WERI-Rb-1 (cell line): ENCODE results near the gene KANSL1.

ENCODE experiments used
- DNase-seq: peaks from one replicate; pipeline ENCODE4 v3.0.0-alpha.2; 2020
- H3K27ac ChIP-seq: fragments of 250-450 bp; sonication (Bioruptor Pico); 2 replicates; pipeline ENCODE4 v1.5.1; 2020; ENCODE audit warnings: mild to moderate bottlenecking, moderate library complexity
- H3K27me3 ChIP-seq: fragments of 250-450 bp; sonication (Bioruptor Pico); 2 replicates; pipeline ENCODE4 v1.5.1; 2021; ENCODE audit warnings: mild to moderate bottlenecking, low read depth, moderate library complexity; ENCODE audit not compliant: insufficient read depth, severe bottlenecking
- H3K36me3 ChIP-seq: fragments of 250-450 bp; sonication (Bioruptor Pico); 2 replicates; pipeline ENCODE4 v1.5.1; 2020; ENCODE audit warnings: mild to moderate bottlenecking, moderate library complexity
- H3K4me3 ChIP-seq: 2 replicates; pipeline ENCODE4 v1.5.1; 2011; ENCODE audit warnings: low read depth, mild to moderate bottlenecking, control low read depth, low read length
- H3K9me3 ChIP-seq: fragments of 250-450 bp; sonication (Bioruptor Pico); 2 replicates; pipeline ENCODE4 v1.5.1; 2021; ENCODE audit warnings: mild to moderate bottlenecking, moderate library complexity; ENCODE audit not compliant: severe bottlenecking
- CTCF ChIP-seq: IDR thresholded peaks from 2 replicates; pipeline ENCODE4 v1.5.1; 2011; ENCODE audit warnings: low read depth, mild to moderate bottlenecking, control low read depth, inconsistent platforms, low read length

The KANSL1 gene

GRCh38 chr17:46140645-46141197 is 52.5 kb downstream of the KANSL1 start:
- Histone ChIP-seq H3K36me3 (peaks cover 20% of the 10 kb centered on the region), H3K27ac (no peak overlapping the region), H3K4me3 (no peak overlapping the region), H3K27me3 (no peaks in the 10 kb centered on the region), H3K9me3 (no peaks in the 10 kb centered on the region)
- TF ChIP-seq CTCF: no peak
- DNase-seq: no peak

DNA sequence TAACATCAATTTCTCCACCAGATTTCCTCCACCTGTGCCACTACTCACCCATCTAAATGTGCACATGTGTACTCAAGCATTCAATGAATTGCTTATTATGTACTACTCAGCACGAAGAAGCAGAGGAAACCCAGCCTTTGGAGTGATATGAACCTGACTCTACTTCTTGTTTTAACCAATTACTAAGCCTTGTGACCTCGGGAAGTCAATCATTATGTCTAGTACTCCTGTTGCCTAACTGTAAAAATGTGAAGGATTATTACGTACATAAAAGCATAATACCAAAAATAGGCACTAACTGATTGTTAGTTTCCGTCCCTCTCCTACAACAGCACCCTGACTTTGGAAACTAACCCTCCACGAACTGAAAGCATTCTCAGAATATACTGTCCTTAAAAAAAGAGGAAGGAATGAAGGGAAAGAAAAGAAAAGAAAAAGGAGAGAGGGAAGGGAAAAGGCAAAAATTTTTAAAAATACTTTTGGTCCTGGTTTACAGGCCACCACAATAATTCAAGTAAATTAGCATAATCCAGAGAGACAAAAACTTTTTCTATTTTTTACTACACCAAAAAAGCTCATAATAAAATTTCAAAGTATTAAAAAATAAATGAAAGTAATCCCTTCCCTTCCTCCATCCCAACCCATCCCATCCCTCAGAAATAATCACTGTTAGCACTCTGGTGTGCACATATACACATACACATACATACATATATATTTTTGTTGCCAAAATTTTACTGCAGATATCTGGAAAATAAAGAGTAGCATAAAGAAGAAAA is 53.6 kb downstream of the KANSL1 start:
- TF ChIP-seq CTCF: no peak
- no peak for DNase-seq
- no peak overlapping the region for H3K4me3 ChIP-seq
- H3K27ac ChIP-seq: no peak overlapping the region
- H3K27me3 ChIP-seq: no peaks in the 10 kb centered on the region
- no peaks in the 10 kb centered on the region for H3K9me3 ChIP-seq
- peaks cover 20% of the 10 kb centered on the region for H3K36me3 ChIP-seq

DNA sequence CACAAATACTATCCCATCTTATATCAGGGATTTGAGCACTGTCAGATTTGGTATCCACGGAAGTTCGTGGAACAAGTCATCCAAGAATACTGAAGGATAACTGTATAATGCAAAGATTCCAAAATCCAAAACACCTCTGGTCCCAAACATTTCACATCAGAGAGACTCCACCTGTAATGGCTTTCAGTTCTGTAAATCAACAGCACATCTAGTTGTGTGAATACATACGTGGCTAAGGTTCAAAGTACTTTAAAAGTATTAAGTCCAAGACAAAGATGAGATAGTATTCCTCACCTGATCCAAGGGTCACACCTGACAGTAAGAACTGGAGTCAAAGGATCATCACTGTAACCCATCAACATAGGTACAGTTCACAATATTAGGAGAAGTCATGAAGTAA is 54.8 kb downstream of the KANSL1 start:
- no peak for TF ChIP-seq CTCF
- no peaks in the 10 kb centered on the region for H3K9me3 ChIP-seq

GRCh38 chr17:46136820-46137219 is 56.4 kb downstream of the KANSL1 start:
- no peak overlapping the region for H3K4me3 ChIP-seq
- no peak for TF ChIP-seq CTCF

More for the DNA sequence above, 54.8 kb downstream of the KANSL1 start:
- H3K27ac ChIP-seq: no peak overlapping the region
- peaks cover 20% of the 10 kb centered on the region for H3K36me3 ChIP-seq
- no peak overlapping the region for H3K4me3 ChIP-seq
- no peak for DNase-seq
- H3K27me3 ChIP-seq: no peaks in the 10 kb centered on the region

GRCh38 chr17:46135879-46136563 is 57.2 kb downstream of the KANSL1 start:
- Histone ChIP-seq H3K4me3 (no peak overlapping the region), H3K36me3 (peaks cover 19% of the 10 kb centered on the region), H3K27ac (no peak overlapping the region), H3K9me3 (no peaks in the 10 kb centered on the region), H3K27me3 (no peaks in the 10 kb centered on the region)
- TF ChIP-seq CTCF: no peak
- no peak for DNase-seq

More at GRCh38 chr17:46136820-46137219, 56.4 kb downstream of the KANSL1 start:
- no peak for DNase-seq
- Histone ChIP-seq H3K36me3 (peaks cover 24% of the 10 kb centered on the region), H3K27me3 (no peaks in the 10 kb centered on the region), H3K9me3 (no peaks in the 10 kb centered on the region), H3K27ac (no peak overlapping the region)
